HG02938 (cell line): ENCODE measurements around the gene ACCSL.

ENCODE experiments used
- ATAC-seq: cut with Tn5 transposase; IDR thresholded peaks from one replicate; pipeline ENCODE4 v1.9.1; 2021; ENCODE audit warnings: mild to moderate bottlenecking, moderate library complexity; ENCODE audit not compliant: unreplicated experiment

Gene ACCSL

DNA sequence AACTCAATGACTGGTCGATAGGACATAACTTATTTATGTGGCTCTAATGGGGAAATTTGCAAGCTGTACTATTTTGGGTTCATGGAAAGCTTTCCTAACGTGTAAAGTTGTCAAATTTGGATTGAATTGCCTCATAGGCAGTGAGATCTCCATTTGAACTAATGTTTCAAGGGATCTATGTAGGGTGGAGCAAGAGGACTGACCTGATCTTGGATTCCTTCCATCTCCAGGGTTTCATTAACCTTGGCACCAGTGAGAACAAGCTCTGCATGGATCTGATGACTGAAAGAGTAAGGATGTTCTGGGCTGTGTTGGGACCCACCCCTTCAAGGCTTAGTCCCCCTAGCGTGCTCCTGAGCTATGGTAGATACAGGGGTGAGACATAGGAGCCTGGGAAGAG lies 2.1 kb downstream of the ACCSL start:
- ATAC-seq, result no peak

DNA sequence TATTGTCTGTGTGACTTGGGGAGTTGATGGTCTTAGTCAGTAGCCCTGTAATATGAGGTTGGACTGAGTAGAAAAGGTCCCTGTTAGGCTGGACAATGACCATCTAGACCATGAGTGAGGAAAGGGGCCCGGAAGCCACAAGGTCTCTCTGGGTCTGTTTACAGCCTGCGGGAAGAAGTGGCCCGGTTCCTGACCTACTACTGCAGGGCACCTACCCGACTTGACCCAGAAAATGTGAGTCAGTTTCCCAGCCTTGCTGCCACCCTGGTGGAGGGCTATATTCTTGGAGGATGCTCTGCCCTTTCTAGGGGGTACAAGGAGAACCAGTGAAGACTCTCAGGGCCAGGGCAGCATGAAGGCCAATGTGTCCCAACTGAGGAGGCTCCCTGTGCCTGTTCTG lies 3.4 kb downstream of the ACCSL start:
- ATAC-seq, result no peak

DNA sequence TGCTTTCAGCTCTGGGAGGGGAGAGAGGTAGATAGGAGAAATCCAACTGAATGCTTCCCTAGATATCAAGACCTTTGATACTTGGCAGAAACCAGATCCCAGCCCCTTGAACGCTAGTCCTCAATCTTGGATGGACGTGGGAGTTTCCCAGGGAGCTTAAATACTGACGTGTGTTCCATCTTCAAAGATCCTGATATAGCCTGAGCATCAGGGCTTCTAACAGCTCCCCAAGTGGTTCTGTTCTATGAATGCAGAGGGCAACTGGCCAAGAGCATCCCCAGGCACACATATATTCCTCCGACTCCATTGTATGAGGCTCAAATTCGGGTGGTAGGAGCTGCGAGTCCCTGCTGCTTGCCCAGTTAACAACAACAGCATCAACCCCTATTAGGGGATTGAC lies 9.6 kb downstream of the ACCSL start:
- no peak for ATAC-seq

DNA sequence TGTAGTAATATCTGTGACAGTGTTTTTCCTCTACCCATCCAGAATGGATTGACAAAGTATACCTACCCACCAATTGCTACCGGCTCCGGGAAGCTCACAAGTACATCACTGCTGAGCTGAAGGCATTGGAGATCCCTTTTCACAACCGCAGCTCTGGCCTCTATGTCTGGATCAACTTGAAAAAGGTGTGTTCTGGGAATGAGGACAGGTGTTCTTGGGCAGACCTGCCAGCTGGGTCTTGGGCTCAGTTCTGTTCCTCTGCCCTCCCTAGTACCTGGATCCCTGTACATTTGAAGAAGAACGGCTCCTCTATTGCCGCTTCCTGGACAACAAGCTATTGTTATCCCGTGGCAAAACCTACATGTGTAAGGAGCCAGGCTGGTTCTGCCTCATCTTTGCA lies 10.5 kb downstream of the ACCSL start:
- ATAC-seq, result no peak

DNA sequence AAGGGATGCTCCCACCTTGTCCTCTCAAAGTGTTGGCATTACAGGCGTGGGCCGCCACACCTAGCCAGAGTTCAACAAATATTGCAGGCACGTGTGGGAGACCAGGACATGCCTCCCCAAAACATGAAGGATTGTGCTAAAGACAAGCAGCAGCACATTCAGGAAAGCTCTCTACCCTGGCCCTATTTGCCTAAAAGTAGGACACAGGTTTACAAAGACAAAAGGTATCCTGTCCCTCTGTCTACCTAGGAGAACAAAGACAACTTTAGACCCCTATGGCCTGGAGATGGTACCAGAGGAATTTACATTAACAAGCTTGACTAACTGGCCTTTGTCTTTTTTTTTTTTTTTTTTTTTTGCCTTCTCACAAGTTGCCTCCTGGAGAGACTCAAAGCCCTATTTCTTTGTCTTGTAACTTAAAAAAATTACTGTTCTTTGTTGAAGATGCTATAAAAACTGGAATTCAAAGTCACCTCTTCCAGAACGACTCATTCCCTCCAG lies 17.4 kb downstream of the ACCSL start:
- ATAC-seq, result no peak

DNA sequence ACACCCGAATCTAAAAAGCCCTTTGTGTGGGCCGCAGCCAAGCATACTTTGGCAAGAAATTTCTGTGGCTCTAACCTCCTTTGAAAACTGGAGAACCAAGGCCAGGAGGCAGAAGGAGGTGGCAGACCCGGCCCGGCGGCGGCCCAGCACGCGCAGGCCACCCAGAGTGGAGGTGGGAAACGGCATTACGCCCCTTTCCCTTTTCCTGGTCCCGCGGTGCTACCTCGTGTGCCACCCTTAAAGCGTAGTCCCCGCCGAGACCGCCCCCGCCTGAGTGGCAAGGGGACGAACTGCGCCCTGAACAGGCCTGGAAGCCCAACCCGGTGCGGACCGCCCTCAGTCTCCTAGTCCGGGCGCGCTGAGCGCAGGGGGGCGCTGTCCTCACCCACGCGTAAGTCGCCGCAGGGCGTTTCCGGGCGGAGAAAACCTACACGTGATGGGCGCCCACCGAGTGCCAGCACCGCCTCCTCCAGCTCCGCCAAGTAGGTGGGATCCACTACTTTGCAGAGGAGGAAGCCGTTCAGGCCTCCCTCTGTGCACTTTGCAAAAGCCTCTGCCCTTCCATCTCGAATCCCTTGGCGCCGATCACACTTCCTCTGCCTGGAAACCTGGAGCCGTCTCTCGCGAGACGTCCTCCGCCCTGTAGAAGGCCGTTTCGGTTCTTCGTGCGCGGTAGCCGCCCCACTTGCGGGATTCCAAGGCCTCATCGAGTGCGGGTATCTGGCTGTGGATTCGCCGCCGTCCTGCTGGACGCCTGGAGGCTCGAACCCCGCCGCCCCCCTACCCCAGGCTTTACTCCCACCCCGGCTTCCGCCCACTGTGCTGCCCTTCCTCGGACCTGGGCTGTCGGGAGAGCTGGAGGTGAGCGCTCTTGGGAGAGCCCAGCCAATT lies 18.3 kb downstream of the ACCSL start, which contains the start of gene ACCS:
ACCS (plus strand) TSS at position 430 of the 891 bp plus-strand sequence. CDS start 1,358 bp downstream, outside the sequence.
- peak; percentile 93 for ATAC-seq

DNA sequence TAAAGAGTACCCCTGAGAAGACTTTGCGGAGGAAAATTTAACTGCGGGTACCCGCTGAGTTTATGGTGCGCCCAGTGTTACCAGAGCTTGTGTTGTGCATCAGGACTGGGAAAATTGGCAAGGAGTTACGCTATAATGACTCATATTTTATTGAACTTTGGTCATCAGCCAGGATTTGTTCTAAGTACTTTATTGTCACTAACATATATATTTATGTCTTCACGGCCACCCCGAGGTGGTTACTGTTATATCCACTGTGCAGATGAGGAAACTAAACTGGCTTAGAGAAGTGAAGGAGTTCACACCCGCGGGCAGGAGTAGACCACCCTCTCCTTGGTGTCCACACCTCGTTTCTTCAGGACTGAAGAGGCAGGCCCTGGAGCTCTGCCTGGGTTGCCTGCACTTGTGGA lies 19.0 kb downstream of the ACCSL start:
- ATAC-seq, result no peak

DNA sequence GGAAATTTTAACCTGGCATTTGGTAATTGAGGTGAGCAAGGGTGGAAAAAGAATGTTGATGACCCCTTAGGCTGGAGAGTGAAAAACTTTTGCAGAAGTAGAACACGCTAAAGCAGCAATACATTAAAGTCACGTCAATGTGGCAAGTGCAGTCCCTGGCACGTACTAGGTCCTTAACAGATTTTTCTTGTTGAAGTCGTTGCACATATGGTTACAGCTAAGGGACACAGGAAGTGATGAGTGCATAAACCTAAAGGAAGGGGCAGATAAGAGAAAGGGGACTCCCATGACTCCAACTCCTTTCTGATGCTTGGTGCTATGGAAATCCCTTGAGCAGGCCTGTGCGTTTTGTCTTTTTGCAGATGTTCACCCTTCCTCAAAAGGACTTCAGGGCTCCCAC lies 19.5 kb downstream of the ACCSL start:
- ATAC-seq, result no peak

DNA sequence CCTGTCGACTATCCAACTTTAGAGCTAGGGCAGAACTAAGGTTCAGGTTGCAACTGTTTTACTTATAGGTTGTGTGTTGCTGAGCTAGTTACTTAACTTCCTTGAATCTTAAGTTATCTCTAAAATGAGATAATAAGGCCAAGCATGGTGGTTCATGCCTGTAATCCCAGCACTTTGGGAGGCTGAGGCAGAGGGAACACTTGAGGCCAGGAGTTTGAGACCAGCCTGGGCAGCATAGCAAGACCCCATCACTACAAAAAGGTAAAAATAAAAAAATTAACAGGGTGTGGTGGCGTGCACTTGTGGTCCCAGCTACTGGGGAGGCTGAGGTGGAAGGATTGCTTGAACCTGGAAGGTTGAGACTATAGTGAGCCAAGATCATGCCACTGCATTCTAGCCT lies 20.4 kb downstream of the ACCSL start:
- ATAC-seq, result no peak

DNA sequence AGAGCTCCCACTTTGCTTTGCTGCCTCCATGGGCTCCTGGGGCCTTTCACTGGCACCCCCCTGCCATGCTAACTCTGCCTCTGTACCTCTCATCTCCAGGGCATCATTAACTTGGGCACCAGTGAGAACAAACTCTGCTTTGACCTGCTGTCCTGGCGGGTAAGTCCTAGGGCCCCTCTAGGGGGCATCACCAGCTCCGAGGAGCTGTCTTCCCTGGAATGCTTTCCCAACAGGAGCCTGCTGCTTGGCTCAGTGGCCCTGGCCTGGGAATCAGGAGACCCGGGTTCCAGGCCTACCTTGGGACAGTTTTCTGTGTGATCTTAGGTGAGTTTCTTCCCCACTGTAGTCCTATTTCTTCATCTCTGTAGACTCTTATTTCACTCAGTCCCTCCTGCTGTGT lies 23.4 kb downstream of the ACCSL start:
- no peak for ATAC-seq

DNA sequence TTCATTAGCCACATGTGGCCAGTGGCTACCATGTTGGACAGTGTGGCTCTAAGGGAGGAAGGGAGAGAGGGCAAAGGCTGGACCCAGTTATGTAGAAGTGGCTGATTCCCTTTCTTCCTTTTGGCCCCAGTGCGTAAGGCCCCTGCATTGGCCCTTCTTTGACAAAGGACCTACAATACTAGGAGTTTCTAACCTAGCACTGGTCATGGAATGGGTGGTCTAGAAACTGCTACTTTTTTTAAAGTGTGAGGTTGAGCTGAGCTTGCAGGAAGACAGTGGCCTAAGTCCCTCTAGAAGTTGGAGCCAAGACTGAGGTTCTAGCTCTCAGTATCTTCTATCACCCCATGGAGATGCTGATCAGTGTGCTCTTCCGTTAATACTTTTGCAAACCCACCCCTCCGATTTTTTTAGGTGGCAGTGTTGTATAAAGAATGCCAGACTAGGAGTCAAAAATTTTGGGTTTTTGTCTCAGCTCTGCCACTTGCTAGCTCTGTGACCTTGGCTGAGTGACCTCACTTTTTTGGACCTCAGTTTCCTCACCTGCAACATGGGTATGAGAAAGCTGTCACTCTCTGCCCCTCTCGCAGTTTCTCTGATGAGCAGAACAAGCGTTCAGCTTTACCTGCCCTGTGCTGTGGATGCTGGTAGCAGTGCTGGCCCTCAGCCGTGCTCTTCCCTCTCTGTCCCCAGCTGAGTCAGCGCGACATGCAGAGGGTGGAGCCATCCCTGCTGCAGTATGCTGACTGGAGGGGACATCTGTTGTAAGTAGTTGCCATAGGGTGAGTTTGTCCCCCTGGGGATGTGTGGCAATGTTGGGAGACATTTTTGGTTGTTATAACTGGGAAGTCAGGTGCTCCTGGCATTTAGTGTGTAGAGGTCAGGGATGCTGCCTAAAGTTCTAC lies 25.2 kb downstream of the ACCSL start:
- no peak for ATAC-seq

DNA sequence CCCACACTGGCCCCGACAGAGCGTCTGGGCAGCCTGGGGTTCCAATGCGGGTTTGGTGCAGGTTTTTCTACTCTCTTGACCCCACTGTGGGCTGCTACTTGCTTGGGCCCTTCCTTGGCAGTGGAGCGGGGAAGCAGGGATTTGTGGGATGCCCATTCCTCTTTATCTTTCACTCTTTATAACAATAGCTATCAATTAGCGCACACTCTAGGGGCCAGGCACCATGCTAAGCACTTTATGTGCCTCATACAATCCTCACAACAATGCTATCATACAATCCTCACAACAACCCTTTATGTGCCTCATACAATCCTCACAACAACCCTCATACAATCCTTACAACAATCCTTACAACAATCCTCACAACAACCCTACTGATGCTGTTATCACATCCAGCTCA lies 31.0 kb downstream of the ACCSL start:
- ATAC-seq, result no peak

DNA sequence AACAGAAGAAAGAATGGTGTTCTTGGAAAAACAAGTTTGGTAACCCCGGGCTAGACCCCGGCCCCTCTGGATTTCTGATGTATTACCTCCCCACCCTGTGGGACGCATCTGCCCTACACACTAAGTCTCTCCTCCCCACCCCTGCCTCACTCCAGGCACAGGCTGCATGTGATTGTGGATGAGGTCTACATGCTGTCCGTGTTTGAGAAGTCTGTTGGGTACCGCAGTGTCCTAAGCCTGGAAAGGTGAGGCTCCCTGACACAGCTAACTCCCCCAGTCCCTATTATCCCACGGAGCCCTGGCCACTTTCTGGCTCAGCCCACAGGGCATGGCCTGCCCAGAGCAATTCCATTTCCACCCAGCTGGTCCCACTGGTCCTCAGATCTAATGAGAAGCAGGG lies 31.6 kb downstream of the ACCSL start:
- no peak for ATAC-seq

DNA sequence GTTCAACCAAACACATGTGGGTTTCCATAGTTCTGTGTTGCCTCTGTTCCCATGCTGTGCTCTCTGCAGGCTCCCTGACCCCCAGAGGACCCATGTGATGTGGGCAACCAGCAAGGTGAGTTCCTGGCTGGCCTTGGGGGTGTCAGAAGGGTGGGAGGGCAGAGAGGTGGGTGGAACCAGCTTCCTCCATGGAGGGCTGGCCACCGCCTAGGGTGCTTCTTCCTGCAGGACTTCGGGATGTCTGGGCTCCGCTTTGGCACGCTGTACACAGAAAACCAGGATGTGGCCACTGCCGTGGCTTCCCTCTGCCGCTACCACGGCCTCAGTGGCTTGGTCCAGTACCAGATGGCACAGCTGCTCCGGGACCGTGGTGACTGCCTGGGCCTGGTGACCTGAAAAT lies 33.2 kb downstream of the ACCSL start:
- ATAC-seq, result no peak

DNA sequence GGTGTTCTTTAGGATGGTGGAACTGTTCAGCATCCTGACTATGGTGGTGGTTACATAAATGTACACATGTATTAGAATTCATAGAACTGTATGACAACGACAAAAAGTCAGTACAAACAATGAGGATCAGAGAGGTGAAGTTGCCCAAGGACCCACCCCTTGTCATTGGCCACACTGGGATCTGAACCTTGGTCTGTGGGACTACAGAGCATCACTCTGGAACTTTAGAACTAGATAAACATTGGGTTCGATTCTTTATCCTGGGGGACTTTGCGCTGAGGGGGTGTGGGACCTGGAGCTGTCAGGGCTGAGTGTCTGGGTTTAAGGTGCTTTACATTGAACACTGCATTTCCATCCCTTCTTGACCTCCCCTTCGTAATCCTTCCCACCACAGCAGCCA lies 34.9 kb downstream of the ACCSL start:
- no peak for ATAC-seq

DNA sequence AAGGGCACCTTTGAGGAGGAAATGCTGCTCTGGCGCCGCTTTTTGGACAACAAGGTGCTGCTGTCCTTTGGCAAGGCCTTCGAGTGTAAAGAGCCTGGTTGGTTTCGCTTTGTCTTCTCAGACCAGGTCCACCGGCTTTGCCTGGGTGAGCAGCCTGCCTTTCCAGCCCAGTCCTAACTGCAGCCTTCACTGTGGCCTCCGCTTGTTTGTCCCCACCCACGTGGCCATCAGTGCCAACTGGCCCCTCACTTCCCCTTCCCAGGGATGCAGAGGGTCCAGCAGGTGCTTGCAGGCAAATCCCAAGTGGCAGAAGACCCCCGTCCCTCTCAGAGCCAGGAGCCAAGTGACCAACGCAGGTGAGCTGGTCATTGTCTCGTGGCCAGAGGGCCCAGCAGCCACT lies 35.7 kb downstream of the ACCSL start:
- no peak for ATAC-seq

DNA sequence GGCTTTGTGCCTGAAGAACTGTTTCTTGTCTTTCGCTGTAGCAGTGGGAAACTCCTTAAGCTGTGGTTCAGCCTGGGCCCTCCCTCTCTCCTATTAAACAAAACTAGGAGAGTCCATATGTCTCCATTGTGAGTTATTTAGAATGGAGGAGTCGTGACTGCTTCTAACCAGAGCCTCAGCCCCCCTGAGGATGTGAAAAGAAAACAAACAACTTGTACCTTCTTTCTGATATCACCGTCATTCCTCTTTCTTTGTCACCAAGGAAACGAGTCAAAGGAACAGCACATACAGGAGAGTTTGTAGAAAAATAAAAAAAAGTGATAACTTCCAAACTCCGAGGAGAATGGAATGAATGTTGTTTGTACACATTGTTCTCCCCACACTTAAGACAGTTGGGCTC lies 36.1 kb downstream of the ACCSL start:
- no peak for ATAC-seq

DNA sequence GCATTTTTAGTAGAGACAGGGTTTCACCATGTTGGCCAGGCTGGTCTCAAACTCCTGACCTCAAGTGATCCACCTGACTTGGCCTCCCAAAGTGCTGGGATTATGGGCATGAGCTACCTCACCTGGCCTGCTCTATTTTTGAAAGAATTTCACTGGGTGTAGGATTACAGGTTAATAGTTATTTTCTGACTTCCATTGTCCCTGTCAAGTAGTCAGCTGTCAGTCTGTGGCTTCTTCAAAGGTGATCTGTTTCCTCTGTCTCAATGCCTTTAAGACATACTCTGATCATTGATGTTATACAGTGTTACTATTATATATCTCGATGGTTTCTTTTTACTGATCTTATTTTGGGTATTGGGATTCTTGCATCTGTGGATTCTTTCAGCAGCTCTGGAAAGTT lies 37.5 kb downstream of the ACCSL start:
- ATAC-seq, result no peak

DNA sequence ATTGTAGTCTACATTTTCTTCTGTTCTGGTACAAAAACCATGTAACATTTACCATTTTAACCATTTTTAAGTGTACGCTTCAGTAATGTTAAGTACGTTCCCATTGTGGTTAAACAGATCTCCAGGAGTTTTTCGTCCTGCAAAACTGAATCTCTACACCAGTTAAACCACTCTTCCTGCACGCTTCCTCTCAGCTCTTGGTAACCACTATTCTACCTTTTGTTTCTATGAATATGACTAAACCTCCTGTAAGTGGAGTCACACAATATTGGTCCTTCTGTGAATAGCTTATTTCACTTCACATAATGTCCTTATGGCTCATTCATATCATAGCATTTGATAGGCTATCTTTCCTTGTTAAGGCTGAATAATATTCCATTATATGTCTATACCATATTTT lies 40.6 kb downstream of the ACCSL start:
- ATAC-seq, result no peak

DNA sequence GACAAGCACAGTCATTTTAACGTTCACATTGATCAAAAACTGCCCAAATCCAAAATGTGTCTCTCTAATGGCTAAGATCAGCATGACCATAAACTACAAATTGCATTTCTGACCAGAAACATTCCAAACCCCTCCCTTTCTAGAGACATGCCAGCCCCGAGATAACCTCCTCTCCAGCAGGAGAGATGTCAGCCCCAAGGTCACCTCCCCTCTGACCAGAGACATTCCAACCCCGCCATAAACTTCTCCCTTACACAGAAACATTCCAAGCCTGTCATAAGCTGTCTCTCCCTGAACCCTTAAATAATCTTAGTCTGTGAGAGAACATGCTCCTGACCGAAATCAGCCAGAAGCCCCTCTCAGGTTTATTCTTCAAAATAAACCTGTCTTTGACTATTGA lies 41.1 kb downstream of the ACCSL start:
- ATAC-seq, result no peak

DNA sequence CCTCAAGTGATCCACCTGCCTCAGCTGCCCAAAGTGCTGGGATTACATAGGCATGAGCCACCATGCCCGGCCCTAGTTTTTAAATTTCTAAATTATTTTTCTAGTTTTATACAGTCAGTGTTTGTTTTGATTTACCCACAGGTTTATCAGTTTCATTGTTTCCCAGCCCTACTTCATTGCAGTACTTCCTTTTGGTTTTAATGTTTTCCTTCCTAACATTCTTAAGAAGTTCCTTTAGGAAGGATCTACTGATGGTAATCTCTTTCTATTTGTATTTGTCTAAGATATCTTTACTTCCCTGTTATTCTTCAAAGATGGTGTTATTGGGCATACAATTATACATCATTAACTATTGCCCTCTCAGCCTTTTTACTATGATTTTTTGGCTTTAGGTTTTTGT lies 42.8 kb downstream of the ACCSL start:
- no peak for ATAC-seq
